Neural cell (in vitro differentiated cells): ENCODE measurements around the gene OCRL. TPM values are rescaled to one million over a fixed set of nuclear protein-coding genes. Genes with fewer than 3 reads are reported as not detected.

Experiments
- H2AFZ ChIP-seq: fragments of 200-600, 300-800 bp; sonication (generic), shearing (Covaris generic); 2 replicates; pipeline ENCODE4 v1.6.0; 2014; ENCODE audit warnings: low read depth, mild to moderate bottlenecking, antibody characterized with exemption, low read length, moderate library complexity
- H3F3A ChIP-seq: fragments of 200-600 bp; shearing (Covaris generic); 2 replicates; pipeline ENCODE4 v1.6.1; 2016; ENCODE audit warnings: mild to moderate bottlenecking, moderate library complexity, mixed read lengths, antibody characterized with exemption, low read length; ENCODE audit not compliant: insufficient read depth, poor library complexity, severe bottlenecking
- H3K27ac ChIP-seq: fragments of 200-600, 300-800 bp; sonication (generic), shearing (Covaris generic); 2 replicates; pipeline ENCODE4 v1.5.1; 2014; ENCODE audit warnings: mild to moderate bottlenecking, low read length, moderate library complexity
- H3K27me3 ChIP-seq: fragments of 300-800, 200-600 bp; sonication (generic), shearing (Covaris generic); 2 replicates; pipeline ENCODE4 v1.6.0; 2014; ENCODE audit warnings: mild to moderate bottlenecking, low read depth, low read length, moderate library complexity; ENCODE audit not compliant: insufficient read depth
- H3K36me3 ChIP-seq: fragments of 300-800, 200-600 bp; sonication (generic), shearing (Covaris generic); 2 replicates; pipeline ENCODE4 v1.5.1; 2014; ENCODE audit warnings: mild to moderate bottlenecking, antibody characterized with exemption, low read length, moderate library complexity; ENCODE audit not compliant: insufficient read depth
- H3K4me2 ChIP-seq: fragments of 300-800, 200-600 bp; sonication (generic), shearing (Covaris generic); 2 replicates; pipeline ENCODE4 v1.6.0; 2014; ENCODE audit warnings: mild to moderate bottlenecking, low read length
- H3K4me3 ChIP-seq: fragments of 300-800, 200-600 bp; sonication (generic), shearing (Covaris generic); 2 replicates; pipeline ENCODE4 v1.5.1; 2014; ENCODE audit warnings: mild to moderate bottlenecking, low read length, moderate library complexity
- H3K79me2 ChIP-seq: fragments of 200-600 bp; shearing (Covaris generic); replicated peaks from 2 replicates; pipeline ENCODE4 v1.6.0; 2014; ENCODE audit warnings: mild to moderate bottlenecking, low read length, moderate library complexity; ENCODE audit not compliant: insufficient read depth
- H3K9ac ChIP-seq: fragments of 300-800, 200-600 bp; sonication (generic), shearing (Covaris generic); 2 replicates; pipeline ENCODE4 v1.6.1; 2016; ENCODE audit warnings: mild to moderate bottlenecking, low read length, mixed read lengths
- H3K9me2 ChIP-seq: fragments of 200-600 bp; shearing (Covaris generic); 2 replicates; pipeline ENCODE4 v1.6.1; 2016; ENCODE audit warnings: mild to moderate bottlenecking, low read length, mixed read lengths; ENCODE audit not compliant: insufficient read depth
- H3K9me3 ChIP-seq: fragments of 200-600, 300-800 bp; sonication (generic), shearing (Covaris generic); 2 replicates; pipeline ENCODE4 v1.6.1; 2016; ENCODE audit warnings: mild to moderate bottlenecking, mixed run types, low read length, moderate library complexity, mixed read lengths
- H4K20me1 ChIP-seq: fragments of 200-600 bp; shearing (Covaris generic); 2 replicates; pipeline ENCODE4 v1.6.1; 2016; ENCODE audit warnings: mild to moderate bottlenecking, mixed run types; ENCODE audit not compliant: insufficient read depth
- EP300 ChIP-seq: fragments of 450-650 bp; conservative IDR thresholded peaks from 2 replicates; pipeline ENCODE4 v1.6.1; 2014; ENCODE audit warnings: antibody characterized with exemption, mild to moderate bottlenecking, moderate library complexity; ENCODE audit not compliant: poor library complexity, severe bottlenecking
- EZH2 ChIP-seq: fragments of 200-600, 300-800 bp; shearing (Covaris generic), sonication (generic); IDR thresholded peaks from 2 replicates; pipeline ENCODE4 v1.6.1; 2014; ENCODE audit warnings: antibody characterized with exemption, low read length, borderline replicate concordance, mild to moderate bottlenecking; ENCODE audit not compliant: insufficient read depth, poor library complexity, severe bottlenecking
- MXI1 ChIP-seq: fragments of 450-650 bp; conservative IDR thresholded peaks from 2 replicates; pipeline ENCODE4 v1.6.1; 2014; ENCODE audit warnings: antibody characterized with exemption, mild to moderate bottlenecking; ENCODE audit not compliant: poor library complexity, severe bottlenecking
- POLR2AphosphoS5 ChIP-seq: IDR thresholded peaks from 2 replicates; pipeline ENCODE4 v1.6.1; 2012
- RAD21 ChIP-seq: fragments of 450-650 bp; conservative IDR thresholded peaks from 2 replicates; pipeline ENCODE4 v1.6.1; 2014; ENCODE audit warnings: antibody characterized with exemption, mild to moderate bottlenecking, moderate library complexity
- SMC3 ChIP-seq: fragments of 450-650 bp; conservative IDR thresholded peaks from 2 replicates; pipeline ENCODE4 v1.6.1; 2014; ENCODE audit warnings: antibody characterized with exemption, mild to moderate bottlenecking, moderate library complexity; ENCODE audit not compliant: poor library complexity
- TAF1 ChIP-seq: IDR thresholded peaks from 2 replicates; pipeline ENCODE4 v1.6.1; 2012; ENCODE audit warnings: low read depth
- polyA plus RNA-seq: library from polyadenylated mRNA; depleted of rRNA; stranded (reverse); fragments of >200 nt; gene quantifications from 2 replicates; pipeline ENCODE4 v1.2.3, GENCODE V29; 2014
- TF ChIP-seq, protein P1 (sequence below): fragments of 450-650 bp; IDR thresholded peaks from 2 replicates; pipeline ENCODE4 v1.5.1; 2014; ENCODE audit warnings: antibody characterized with exemption, mild to moderate bottlenecking, moderate library complexity; ENCODE audit not compliant: poor library complexity, severe bottlenecking
- TF ChIP-seq, protein P2 (sequence below): IDR thresholded peaks from 2 replicates; pipeline ENCODE4 v1.6.1; 2012; ENCODE audit warnings: borderline replicate concordance

The OCRL gene
- polyA plus RNA-seq, 1 donor from 2014 or later: 27.9 TPM

DNA sequence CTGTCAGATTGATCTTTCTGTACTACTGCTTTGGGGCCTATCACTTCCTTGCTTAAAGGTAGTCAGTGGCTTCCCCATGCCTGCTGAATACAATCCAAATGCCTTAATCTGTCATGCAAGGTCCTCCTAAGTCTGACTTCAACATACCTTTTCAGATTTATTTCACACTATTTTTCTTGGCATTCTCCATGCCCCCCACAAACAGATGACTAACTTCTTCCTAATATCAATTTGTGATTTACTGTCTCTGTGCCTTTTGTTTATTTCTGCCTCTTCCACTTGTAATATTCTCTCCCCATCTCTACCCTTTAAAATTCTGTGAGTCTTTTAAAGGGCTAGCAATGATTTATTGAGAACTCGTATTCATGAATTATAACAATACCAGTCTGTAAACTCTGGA is 41.8 kb downstream of the OCRL start:
- Histone ChIP-seq H3K9ac (no peak overlapping the region), H3K9me3 (no peaks in the 10 kb centered on the region), H3K4me3 (no peak overlapping the region), H3K27me3 (no peaks in the 10 kb centered on the region), H3K9me2 (no peaks in the 10 kb centered on the region), H4K20me1 (no peaks in the 10 kb centered on the region), H3K4me2 (no peak overlapping the region), H3K27ac (no peak overlapping the region), H3F3A (no peaks in the 10 kb centered on the region), H3K36me3 (no peaks in the 10 kb centered on the region), H3K79me2 (no peaks in the 10 kb centered on the region), H2AFZ (no peak overlapping the region)
- no peak for TF ChIP-seq MXI1
- TF ChIP-seq, protein P1, sequence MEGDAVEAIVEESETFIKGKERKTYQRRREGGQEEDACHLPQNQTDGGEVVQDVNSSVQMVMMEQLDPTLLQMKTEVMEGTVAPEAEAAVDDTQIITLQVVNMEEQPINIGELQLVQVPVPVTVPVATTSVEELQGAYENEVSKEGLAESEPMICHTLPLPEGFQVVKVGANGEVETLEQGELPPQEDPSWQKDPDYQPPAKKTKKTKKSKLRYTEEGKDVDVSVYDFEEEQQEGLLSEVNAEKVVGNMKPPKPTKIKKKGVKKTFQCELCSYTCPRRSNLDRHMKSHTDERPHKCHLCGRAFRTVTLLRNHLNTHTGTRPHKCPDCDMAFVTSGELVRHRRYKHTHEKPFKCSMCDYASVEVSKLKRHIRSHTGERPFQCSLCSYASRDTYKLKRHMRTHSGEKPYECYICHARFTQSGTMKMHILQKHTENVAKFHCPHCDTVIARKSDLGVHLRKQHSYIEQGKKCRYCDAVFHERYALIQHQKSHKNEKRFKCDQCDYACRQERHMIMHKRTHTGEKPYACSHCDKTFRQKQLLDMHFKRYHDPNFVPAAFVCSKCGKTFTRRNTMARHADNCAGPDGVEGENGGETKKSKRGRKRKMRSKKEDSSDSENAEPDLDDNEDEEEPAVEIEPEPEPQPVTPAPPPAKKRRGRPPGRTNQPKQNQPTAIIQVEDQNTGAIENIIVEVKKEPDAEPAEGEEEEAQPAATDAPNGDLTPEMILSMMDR: no peak
- no peak for TF ChIP-seq POLR2AphosphoS5
- TF ChIP-seq TAF1: no peak
- TF ChIP-seq EZH2: no peak
- TF ChIP-seq EP300: no peak
- TF ChIP-seq, protein P2, sequence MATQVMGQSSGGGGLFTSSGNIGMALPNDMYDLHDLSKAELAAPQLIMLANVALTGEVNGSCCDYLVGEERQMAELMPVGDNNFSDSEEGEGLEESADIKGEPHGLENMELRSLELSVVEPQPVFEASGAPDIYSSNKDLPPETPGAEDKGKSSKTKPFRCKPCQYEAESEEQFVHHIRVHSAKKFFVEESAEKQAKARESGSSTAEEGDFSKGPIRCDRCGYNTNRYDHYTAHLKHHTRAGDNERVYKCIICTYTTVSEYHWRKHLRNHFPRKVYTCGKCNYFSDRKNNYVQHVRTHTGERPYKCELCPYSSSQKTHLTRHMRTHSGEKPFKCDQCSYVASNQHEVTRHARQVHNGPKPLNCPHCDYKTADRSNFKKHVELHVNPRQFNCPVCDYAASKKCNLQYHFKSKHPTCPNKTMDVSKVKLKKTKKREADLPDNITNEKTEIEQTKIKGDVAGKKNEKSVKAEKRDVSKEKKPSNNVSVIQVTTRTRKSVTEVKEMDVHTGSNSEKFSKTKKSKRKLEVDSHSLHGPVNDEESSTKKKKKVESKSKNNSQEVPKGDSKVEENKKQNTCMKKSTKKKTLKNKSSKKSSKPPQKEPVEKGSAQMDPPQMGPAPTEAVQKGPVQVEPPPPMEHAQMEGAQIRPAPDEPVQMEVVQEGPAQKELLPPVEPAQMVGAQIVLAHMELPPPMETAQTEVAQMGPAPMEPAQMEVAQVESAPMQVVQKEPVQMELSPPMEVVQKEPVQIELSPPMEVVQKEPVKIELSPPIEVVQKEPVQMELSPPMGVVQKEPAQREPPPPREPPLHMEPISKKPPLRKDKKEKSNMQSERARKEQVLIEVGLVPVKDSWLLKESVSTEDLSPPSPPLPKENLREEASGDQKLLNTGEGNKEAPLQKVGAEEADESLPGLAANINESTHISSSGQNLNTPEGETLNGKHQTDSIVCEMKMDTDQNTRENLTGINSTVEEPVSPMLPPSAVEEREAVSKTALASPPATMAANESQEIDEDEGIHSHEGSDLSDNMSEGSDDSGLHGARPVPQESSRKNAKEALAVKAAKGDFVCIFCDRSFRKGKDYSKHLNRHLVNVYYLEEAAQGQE: no peak
- TF ChIP-seq SMC3: no peak
- no peak for TF ChIP-seq RAD21

DNA sequence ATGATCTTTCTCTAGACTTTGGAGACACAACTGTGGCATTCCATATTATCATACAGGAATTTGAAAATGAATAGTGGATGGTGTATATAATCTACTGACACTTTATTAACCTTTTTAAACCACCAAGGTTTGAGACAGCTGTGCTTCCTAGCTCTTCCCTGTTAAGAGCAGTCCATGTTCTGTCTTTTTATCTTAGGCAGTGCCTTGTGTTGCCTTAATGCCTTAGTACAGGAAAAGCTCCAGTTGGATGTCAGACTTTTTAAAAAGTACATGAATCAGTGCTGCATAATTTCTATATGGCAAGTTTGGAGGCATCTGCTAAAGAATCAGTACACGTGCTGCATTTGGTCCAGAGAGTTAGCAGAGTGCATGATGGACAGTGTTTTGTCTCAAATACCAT is 45.1 kb downstream of the OCRL start:
- H3K4me2 ChIP-seq: no peak overlapping the region
- no peak overlapping the region for H3K4me3 ChIP-seq
- H3K9ac ChIP-seq: no peak overlapping the region
- no peaks in the 10 kb centered on the region for H3K79me2 ChIP-seq
- no peaks in the 10 kb centered on the region for H4K20me1 ChIP-seq
- no peaks in the 10 kb centered on the region for H3K27me3 ChIP-seq
- no peak overlapping the region for H2AFZ ChIP-seq
- no peaks in the 10 kb centered on the region for H3K9me3 ChIP-seq
- no peaks in the 10 kb centered on the region for H3F3A ChIP-seq
- no peaks in the 10 kb centered on the region for H3K9me2 ChIP-seq
- no peak overlapping the region for H3K27ac ChIP-seq
- TF ChIP-seq SMC3 (no peak), POLR2AphosphoS5 (no peak), EP300 (no peak), TAF1 (no peak), EZH2 (no peak), RAD21 (no peak), MXI1 (no peak)
- TF ChIP-seq, protein P2: no peak
- TF ChIP-seq, protein P1: no peak
- no peaks in the 10 kb centered on the region for H3K36me3 ChIP-seq
